Bone marrow (tissue), 2 donors: ENCODE results near the gene ACSL4.

Source experiments
- DNase-seq, 2 donors: peaks; one replicate each; lab custom pipeline; 2025; lab: John Stamatoyannopoulos, UW

Gene ACSL4

GRCh38 chrX:109600237-109600651 lies 132.8 kb downstream of the ACSL4 start:
- DNase-seq, result peak in 1 of 2 donors; percentile 0

GRCh38 chrX:109596015-109596414 lies 137.0 kb downstream of the ACSL4 start:
- DNase-seq, result no peak
